ENCODE data around the gene COL20A1. TPM values are rescaled to one million over a fixed set of nuclear protein-coding genes. Genes with fewer than 3 reads are reported as not detected.

The COL20A1 gene
- total RNA-seq, 5 donors from 2014 or later (not counting 1 experiment from before 2014, with no cell fraction given): 0.16 to 0.35 (median 0.23) TPM; not detected in 2

- no peaks in the 10 kb centered on the region for H3K36me3 Mint-ChIP-seq
- no peaks in the 10 kb centered on the region for H3K9me3 ChIP-seq
- no peak overlapping the region for H3K27ac ChIP-seq (ENCODE audit: low read length)
- no peak overlapping the region for H3K4me3 Mint-ChIP-seq
- no peaks in the 10 kb centered on the region for H3K9me3 Mint-ChIP-seq
- H3K4me3 ChIP-seq (ENCODE audit: control insufficient read depth in 1 of 2, extremely low read depth in 1 of 2, low read length in 1 of 2): no peak overlapping the region
- H3K4me1 Mint-ChIP-seq: no peaks in the 10 kb centered on the region
- 77% methylated on average over 16 of the region's 21 CpGs for WGBS (ENCODE audit: insufficient coverage)
- H3K27ac Mint-ChIP-seq: no peak overlapping the region
- H3K27me3 ChIP-seq (replicated peaks in 1 of 2; ENCODE audit: control insufficient read depth in 2 of 2, extremely low read depth in 1 of 2, insufficient read depth in 2 of 2, low read length in 1 of 2): peaks cover 0 to 71% of the 10 kb centered on the region in 2 experiments
- ChIA-PET POLR2A (no interaction called here), CTCF (no interaction called here)
- DNase-seq: no peak
- peaks cover under 1 to 21% of the 10 kb centered on the region in 2 donors for H3K27me3 Mint-ChIP-seq
- ATAC-seq (replicated peaks in 1 of 4): no peak
- H3K4me1 ChIP-seq (ENCODE audit: control insufficient read depth in 1 of 2, extremely low read depth in 1 of 2, insufficient read depth in 2 of 2, low read length in 2 of 2): no peaks in the 10 kb centered on the region
- H3K36me3 ChIP-seq (ENCODE audit: control insufficient read depth in 2 of 2, extremely low read depth in 1 of 2, insufficient read depth in 1 of 2, low read length in 1 of 2): no peaks in the 10 kb centered on the region
Observed at GRCh38 chr20:63314566-63315239, 21.7 kb downstream of the COL20A1 start.

- Histone ChIP-seq H3K4me3 (ENCODE audit: control insufficient read depth in 1 of 2, extremely low read depth in 1 of 2, low read length in 1 of 2) (no peak overlapping the region), H3K27me3 (replicated peaks in 1 of 2; ENCODE audit: control insufficient read depth in 2 of 2, extremely low read depth in 1 of 2, insufficient read depth in 2 of 2, low read length in 1 of 2) (peaks cover 0 to 68% of the 10 kb centered on the region in 2 experiments), H3K27ac (ENCODE audit: low read length) (no peak overlapping the region), H3K36me3 (ENCODE audit: control insufficient read depth in 2 of 2, extremely low read depth in 1 of 2, insufficient read depth in 1 of 2, low read length in 1 of 2) (no peaks in the 10 kb centered on the region), H3K9me3 (no peaks in the 10 kb centered on the region), H3K4me1 (ENCODE audit: control insufficient read depth in 1 of 2, extremely low read depth in 1 of 2, insufficient read depth in 2 of 2, low read length in 2 of 2) (no peaks in the 10 kb centered on the region)
- 52% methylated on average over 10 of the region's 15 CpGs for WGBS (ENCODE audit: insufficient coverage)
- H3K27ac Mint-ChIP-seq: no peak overlapping the region
- H3K4me3 Mint-ChIP-seq: no peak overlapping the region
- no peak for DNase-seq
- H3K9me3 Mint-ChIP-seq: no peaks in the 10 kb centered on the region
- ChIA-PET CTCF (no interaction called here), POLR2A (no interaction called here)
- H3K36me3 Mint-ChIP-seq: no peaks in the 10 kb centered on the region
- H3K27me3 Mint-ChIP-seq: peaks cover 0 to 18% of the 10 kb centered on the region in 2 donors
- no peaks in the 10 kb centered on the region for H3K4me1 Mint-ChIP-seq
- ATAC-seq (replicated peaks in 1 of 4): no peak
Observed at GRCh38 chr20:63315240-63315689, 22.3 kb downstream of the COL20A1 start.

GRCh38 chr20:63315731-63316491 lies 22.9 kb downstream of the COL20A1 start:
- H3K4me3 Mint-ChIP-seq: no peak overlapping the region
- ATAC-seq (replicated peaks in 1 of 4) (no peak), DNase-seq (peak in 2 of 35 experiments; percentile 1)
- Histone ChIP-seq H3K36me3 (ENCODE audit: control insufficient read depth in 2 of 2, extremely low read depth in 1 of 2, insufficient read depth in 1 of 2, low read length in 1 of 2) (no peaks in the 10 kb centered on the region), H3K9me3 (no peaks in the 10 kb centered on the region), H3K4me1 (ENCODE audit: control insufficient read depth in 1 of 2, extremely low read depth in 1 of 2, insufficient read depth in 2 of 2, low read length in 2 of 2) (no peaks in the 10 kb centered on the region), H3K27ac (ENCODE audit: low read length) (no peak overlapping the region), H3K4me3 (ENCODE audit: control insufficient read depth in 1 of 2, extremely low read depth in 1 of 2, low read length in 1 of 2) (no peak overlapping the region), H3K27me3 (replicated peaks in 1 of 2; ENCODE audit: control insufficient read depth in 2 of 2, extremely low read depth in 1 of 2, insufficient read depth in 2 of 2, low read length in 1 of 2) (peaks cover 0 to 68% of the 10 kb centered on the region in 2 experiments)
- ChIA-PET POLR2A (no interaction called here), CTCF (no interaction called here)
- H3K27ac Mint-ChIP-seq: no peak overlapping the region
- WGBS (ENCODE audit: insufficient coverage): 76% methylated on average over 27 of the region's 31 CpGs
- peaks cover 0 to 15% of the 10 kb centered on the region in 2 donors for H3K27me3 Mint-ChIP-seq
- H3K4me1 Mint-ChIP-seq: no peaks in the 10 kb centered on the region
- no peaks in the 10 kb centered on the region for H3K9me3 Mint-ChIP-seq
- no peaks in the 10 kb centered on the region for H3K36me3 Mint-ChIP-seq

GRCh38 chr20:63316502-63316921 lies 23.5 kb downstream of the COL20A1 start:
- Histone ChIP-seq H3K4me1 (ENCODE audit: control insufficient read depth in 1 of 2, extremely low read depth in 1 of 2, insufficient read depth in 2 of 2, low read length in 2 of 2) (no peaks in the 10 kb centered on the region), H3K4me3 (ENCODE audit: control insufficient read depth in 1 of 2, extremely low read depth in 1 of 2, low read length in 1 of 2) (no peak overlapping the region), H3K9me3 (no peaks in the 10 kb centered on the region), H3K27me3 (replicated peaks in 1 of 2; ENCODE audit: control insufficient read depth in 2 of 2, extremely low read depth in 1 of 2, insufficient read depth in 2 of 2, low read length in 1 of 2) (peaks cover 0 to 69% of the 10 kb centered on the region in 2 experiments), H3K27ac (ENCODE audit: low read length) (no peak overlapping the region), H3K36me3 (ENCODE audit: control insufficient read depth in 2 of 2, extremely low read depth in 1 of 2, insufficient read depth in 1 of 2, low read length in 1 of 2) (no peaks in the 10 kb centered on the region)
- H3K36me3 Mint-ChIP-seq: no peaks in the 10 kb centered on the region
- no peak for ATAC-seq (replicated peaks in 1 of 4)
- H3K9me3 Mint-ChIP-seq: no peaks in the 10 kb centered on the region
- H3K27ac Mint-ChIP-seq: no peak overlapping the region
- WGBS (ENCODE audit: insufficient coverage): 84% methylated on average over 9 of the region's 14 CpGs
- H3K4me3 Mint-ChIP-seq: no peak overlapping the region
- DNase-seq: peak in 2 of 35 experiments; percentile 3
- no peaks in the 10 kb centered on the region for H3K4me1 Mint-ChIP-seq
- ChIA-PET POLR2A (no interaction called here), CTCF (no interaction called here)
- peaks cover 0 to 18% of the 10 kb centered on the region in 2 donors for H3K27me3 Mint-ChIP-seq

GRCh38 chr20:63317061-63317460 lies 24.1 kb downstream of the COL20A1 start:
- no peak overlapping the region for H3K4me3 Mint-ChIP-seq
- H3K27ac Mint-ChIP-seq: no peak overlapping the region
- H3K9me3 Mint-ChIP-seq: no peaks in the 10 kb centered on the region
- Histone ChIP-seq H3K4me1 (ENCODE audit: control insufficient read depth in 1 of 2, extremely low read depth in 1 of 2, insufficient read depth in 2 of 2, low read length in 2 of 2) (no peaks in the 10 kb centered on the region), H3K27me3 (replicated peaks in 1 of 2; ENCODE audit: control insufficient read depth in 2 of 2, extremely low read depth in 1 of 2, insufficient read depth in 2 of 2, low read length in 1 of 2) (peaks cover 0 to 70% of the 10 kb centered on the region in 2 experiments), H3K27ac (ENCODE audit: low read length) (no peak overlapping the region), H3K9me3 (no peaks in the 10 kb centered on the region), H3K4me3 (ENCODE audit: control insufficient read depth in 1 of 2, extremely low read depth in 1 of 2, low read length in 1 of 2) (no peak overlapping the region), H3K36me3 (ENCODE audit: control insufficient read depth in 2 of 2, extremely low read depth in 1 of 2, insufficient read depth in 1 of 2, low read length in 1 of 2) (no peaks in the 10 kb centered on the region)
- ChIA-PET POLR2A (no interaction called here), CTCF (no interaction called here)
- H3K36me3 Mint-ChIP-seq: no peaks in the 10 kb centered on the region
- ATAC-seq (replicated peaks in 1 of 4) (no peak), DNase-seq (no peak)
- no peaks in the 10 kb centered on the region for H3K4me1 Mint-ChIP-seq
- peaks cover 0 to 18% of the 10 kb centered on the region in 2 donors for H3K27me3 Mint-ChIP-seq
- 79% methylated on average over 3 of the region's 6 CpGs for WGBS (ENCODE audit: insufficient coverage)

GRCh38 chr20:63317601-63318291 lies 24.8 kb downstream of the COL20A1 start:
- WGBS (ENCODE audit: insufficient coverage): 75% methylated on average over 7 of the region's 18 CpGs
- no peaks in the 10 kb centered on the region for H3K36me3 Mint-ChIP-seq
- no peaks in the 10 kb centered on the region for H3K9me3 Mint-ChIP-seq
- H3K9me3 ChIP-seq: no peaks in the 10 kb centered on the region
- no peak for DNase-seq
- H3K27me3 Mint-ChIP-seq: peaks cover 0 to 18% of the 10 kb centered on the region in 2 donors
- no peak overlapping the region for H3K27ac Mint-ChIP-seq
- H3K36me3 ChIP-seq (ENCODE audit: control insufficient read depth in 2 of 2, extremely low read depth in 1 of 2, insufficient read depth in 1 of 2, low read length in 1 of 2): no peaks in the 10 kb centered on the region
- H3K4me1 ChIP-seq (ENCODE audit: control insufficient read depth in 1 of 2, extremely low read depth in 1 of 2, insufficient read depth in 2 of 2, low read length in 2 of 2): no peaks in the 10 kb centered on the region
- POLR2A ChIA-PET: no interaction called here
- H3K4me3 ChIP-seq (ENCODE audit: control insufficient read depth in 1 of 2, extremely low read depth in 1 of 2, low read length in 1 of 2): no peak overlapping the region
- CTCF ChIA-PET: no interaction called here
- peaks cover 0 to 70% of the 10 kb centered on the region in 2 experiments for H3K27me3 ChIP-seq (replicated peaks in 1 of 2; ENCODE audit: control insufficient read depth in 2 of 2, extremely low read depth in 1 of 2, insufficient read depth in 2 of 2, low read length in 1 of 2)
- H3K27ac ChIP-seq (ENCODE audit: low read length): no peak overlapping the region
- no peak for ATAC-seq (replicated peaks in 1 of 4)
- H3K4me3 Mint-ChIP-seq: no peak overlapping the region
- H3K4me1 Mint-ChIP-seq: no peaks in the 10 kb centered on the region
